Cardiac septum (tissue), 1 donor: ENCODE results near the gene RYR3. TPM values are rescaled to one million over a fixed set of nuclear protein-coding genes. Genes with fewer than 3 reads are reported as not detected.
"Not testable (repeated sequence)": the region's sequence is repeated elsewhere in the genome, so short reads cannot be mapped to it uniquely, and the experiment has no call there.

Source experiments
- DNase-seq: peaks from one replicate; pipeline ENCODE4 v3.0.0-alpha.2; 2020; ENCODE audit warnings: low spot score
- intact Hi-C: fragments of 100-400 bp; cut with DNase I; formaldehyde crosslinking; loops from one replicate; pipeline ENCODE4 v1.14.0; 2022
- total RNA-seq: library from RNA; stranded (reverse); fragmentation: NEBNext Ultra II Directional; extraction: Animal tissue kit (Norgen Biotek cat#: 25700); gene quantifications from one replicate; pipeline ENCODE4 v1.2.1, GENCODE V29; 2021
- donor health status: DM: no; HTN: no; CAD: no.

RYR3 gene
- total RNA-seq, 1 donor from 2014 or later: 0.54 TPM

DNA sequence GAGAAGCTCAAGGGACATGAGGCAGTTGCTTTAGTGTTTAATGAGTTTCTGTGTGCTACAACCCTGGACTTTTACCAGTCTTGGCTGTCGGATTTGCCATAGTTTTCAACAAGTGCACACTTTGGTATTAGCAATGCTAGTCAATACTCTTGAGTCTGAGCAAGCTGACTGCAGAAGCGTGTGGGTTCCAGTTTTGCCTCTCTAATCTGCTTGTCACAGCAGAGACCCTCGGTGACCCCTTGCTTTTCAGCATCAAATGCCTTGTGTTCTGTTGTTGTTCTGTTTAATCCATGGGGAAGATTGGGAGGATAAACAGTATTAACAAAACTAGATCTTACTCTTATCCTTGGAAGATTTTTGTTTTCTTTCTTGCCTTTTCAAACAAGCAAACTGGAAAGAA is 463.2 kb downstream of the RYR3 start:
- no peak for DNase-seq
- intact Hi-C loops: no loop called here

DNA sequence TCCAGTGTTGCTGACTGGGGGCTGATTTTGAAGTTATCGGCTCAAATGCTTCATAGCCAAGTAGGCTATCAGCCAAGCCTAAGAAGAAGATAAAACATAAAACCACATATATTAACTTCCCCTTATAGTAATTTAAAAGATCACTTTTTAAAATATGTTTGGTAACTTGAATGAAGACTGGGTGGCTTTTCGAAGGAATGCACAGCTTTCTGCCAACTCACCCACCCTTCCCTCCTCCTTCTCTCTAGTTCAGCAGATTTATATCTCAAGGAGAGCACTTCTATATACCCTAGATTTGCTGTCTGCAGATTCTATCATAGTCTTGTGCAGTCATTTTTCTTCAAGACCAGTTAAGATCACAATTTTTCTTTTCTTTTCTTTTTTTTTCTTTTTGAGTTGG is 468.1 kb downstream of the RYR3 start:
- no peak for DNase-seq
- intact Hi-C loops: no loop called here

DNA sequence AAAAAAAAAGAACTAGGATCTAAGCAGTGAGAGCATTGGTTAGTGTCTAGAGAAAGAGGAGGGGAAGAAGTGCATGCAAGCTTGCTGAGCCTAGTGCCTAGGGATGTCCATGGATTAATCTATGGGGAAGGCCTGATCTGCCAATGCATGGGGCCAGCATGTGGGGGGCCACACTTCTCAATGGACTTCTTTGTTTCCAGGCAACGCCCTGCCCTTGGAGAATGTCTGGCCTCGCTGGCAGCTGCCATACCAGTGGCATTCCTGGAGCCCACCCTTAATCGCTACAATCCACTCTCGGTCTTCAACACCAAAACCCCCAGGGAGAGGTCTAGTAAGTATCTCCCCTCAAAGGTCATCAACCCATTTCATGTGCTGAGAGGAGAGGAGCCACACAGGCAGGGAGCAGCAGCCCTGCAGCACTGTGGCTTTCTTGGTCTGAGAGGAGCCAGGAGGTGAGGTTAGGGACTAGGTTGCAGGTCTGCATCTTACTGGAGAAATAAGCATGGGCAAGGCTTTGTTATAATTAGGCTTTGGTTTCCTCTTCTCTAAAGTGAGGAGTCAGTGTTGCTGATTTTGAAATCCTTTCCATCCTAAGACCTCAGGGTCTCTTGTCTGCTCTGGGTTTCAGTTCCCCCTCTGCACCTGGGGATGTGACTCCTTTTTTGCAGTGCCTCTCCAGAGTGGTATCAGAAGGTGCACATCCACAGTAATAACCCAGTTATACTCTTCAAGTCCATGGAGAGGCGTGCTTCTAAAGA is 469.4 kb downstream of the RYR3 start:
- intact Hi-C loops: no loop called here
- no peak for DNase-seq

DNA sequence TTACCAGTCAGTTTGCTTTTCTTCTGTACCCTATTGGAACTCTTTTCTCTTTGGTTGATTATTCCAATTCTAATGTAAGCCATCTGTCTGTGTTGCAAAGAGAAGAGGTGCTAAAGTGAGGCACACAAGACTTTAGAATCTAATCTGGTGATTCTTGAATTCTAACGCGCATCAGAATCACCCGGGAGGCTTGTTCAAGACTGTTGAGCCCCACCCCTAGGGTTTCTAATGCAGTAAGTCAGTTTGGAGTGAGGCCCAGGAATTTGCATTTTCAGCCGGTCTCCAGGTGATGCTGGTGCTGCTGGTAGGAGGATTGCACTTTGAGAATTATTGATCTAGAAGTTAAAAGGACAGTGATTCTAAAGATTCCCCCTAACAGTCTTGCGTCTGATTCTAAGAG is 472.2 kb downstream of the RYR3 start:
- intact Hi-C loops: no loop called here
- no peak for DNase-seq

DNA sequence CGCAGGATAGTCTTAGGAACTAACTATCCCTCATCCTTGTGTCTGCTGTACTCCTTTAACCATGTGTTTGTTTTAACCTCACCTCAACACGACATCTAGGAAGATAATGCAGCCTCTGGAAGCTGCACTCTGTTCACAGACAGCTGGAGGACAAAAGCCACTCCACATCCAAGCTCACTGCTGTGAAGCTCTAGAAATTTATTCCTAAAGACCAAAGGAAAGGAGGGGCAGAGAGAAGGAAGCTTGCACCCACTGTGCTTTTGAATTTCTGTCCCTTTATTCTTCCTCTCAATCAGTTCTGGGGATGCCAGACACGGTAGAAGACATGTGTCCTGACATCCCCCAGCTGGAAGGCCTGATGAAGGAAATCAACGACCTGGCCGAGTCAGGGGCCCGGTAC is 474.6 kb downstream of the RYR3 start:
- intact Hi-C loops: no loop called here
- no peak for DNase-seq

DNA sequence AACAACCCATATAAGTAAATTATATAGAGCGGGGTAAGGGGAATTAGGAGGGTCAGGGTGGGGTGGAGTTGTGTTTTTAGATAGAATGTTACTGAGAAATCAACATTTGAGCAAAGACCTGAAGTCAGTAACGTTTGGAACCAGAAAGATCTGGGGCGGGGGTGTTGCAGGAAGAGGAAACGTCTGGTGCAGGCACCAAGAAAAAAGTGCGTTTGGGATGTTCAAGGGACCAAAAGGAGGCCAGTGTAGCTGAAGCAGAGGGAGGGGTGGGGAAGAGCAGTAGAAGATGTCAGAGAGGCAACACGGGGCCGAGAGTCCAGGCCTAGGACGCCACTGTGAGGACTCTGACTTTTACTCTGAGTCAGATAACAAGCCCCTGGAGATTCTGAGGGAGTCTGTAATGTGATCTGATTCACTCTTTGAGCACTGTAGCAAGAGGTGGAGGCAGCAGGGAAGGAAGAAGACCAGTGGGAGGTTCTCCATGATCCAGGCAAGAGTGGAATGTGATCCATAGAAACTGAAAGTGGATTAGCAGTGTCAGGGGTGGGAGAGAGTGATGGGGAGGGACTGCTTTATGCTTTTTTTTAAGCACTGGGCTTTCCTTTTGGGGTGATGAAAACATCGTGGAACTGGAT is 478.3 kb downstream of the RYR3 start:
- DNase-seq: no peak
- intact Hi-C loops: no loop called here

DNA sequence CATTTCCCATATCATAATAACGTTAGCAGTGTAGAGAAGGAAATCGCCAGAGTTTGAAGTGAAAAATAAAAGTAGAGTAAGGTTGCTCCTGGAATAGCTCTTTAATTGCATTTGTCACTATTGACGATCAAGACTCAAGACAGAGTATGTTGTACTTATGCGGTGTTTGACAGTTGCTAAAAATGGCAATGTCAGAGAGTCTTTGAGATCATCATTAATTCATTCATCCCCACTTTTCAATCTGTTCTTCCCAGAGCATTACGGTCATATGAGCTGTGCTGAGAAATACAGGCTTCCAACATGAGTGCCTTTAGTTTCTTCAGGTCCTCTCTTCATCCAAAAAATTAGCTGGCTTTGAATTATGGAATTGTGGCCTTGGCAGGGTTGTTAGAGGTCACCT is 483.7 kb downstream of the RYR3 start:
- intact Hi-C loops: no loop called here

DNA sequence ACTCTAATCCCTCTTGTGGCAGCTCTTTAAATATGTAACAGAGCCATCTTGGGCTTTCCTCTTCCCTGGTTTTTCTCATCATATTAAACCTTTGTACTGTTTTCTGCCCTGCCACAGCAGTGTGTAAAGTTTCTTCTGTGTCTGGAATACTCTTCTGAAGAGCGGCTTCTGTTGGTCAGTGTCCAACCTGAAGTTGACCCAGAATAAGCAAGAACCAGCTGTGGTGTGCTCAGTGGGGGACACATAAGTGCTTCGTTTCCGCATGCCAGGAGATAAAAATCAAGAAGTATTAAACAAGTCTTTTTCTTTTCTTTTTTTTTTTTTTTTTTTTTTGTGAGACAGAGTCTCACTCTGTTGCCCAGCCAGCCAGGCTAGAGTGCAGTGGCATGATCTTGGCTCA is 484.3 kb downstream of the RYR3 start:
- no peak for DNase-seq
- intact Hi-C loops: no loop called here

More for the DNA sequence above, 483.7 kb downstream of the RYR3 start:
- no peak for DNase-seq

DNA sequence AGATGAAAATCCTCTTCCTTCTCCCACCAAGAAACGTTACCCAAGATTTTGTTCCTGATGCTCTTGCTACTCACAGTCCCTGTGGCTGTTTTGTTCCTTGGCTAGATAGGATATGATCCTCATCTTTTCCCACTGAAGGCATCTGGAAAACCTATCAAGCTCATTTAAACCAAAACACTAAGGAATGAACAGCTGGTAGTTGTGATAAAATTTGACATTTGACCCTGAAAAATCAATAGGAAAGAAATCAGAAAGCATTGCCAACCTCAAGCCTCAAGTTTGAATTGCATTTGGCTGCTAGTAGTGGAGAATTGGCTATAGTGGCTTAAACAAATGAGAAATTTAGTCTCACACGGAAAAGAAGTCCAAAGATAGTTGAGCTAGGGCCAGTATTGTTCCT is 486.9 kb downstream of the RYR3 start:
- no peak for DNase-seq

DNA sequence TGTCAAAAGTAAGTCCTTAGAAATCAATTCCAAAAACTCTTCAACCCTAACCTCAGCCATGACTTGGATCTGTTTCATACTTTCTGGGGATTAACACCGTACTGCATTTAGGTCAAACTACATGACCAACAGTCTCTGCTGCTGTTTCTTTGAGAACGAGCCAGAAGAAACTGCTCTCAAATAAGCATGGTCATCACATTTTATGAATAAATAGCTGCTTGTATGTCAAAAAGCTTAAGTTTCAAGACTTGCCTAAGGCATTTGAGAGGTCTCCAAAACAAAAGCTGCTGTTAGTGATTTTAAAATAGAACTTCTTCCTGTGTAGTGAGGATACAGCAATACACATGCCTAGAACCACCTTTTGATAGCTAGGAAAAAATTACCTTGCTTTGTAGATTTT is 491.2 kb downstream of the RYR3 start:
- no peak for DNase-seq
- intact Hi-C loops: no loop called here

More for the DNA sequence above, 486.9 kb downstream of the RYR3 start:
- intact Hi-C loops: no loop called here

DNA sequence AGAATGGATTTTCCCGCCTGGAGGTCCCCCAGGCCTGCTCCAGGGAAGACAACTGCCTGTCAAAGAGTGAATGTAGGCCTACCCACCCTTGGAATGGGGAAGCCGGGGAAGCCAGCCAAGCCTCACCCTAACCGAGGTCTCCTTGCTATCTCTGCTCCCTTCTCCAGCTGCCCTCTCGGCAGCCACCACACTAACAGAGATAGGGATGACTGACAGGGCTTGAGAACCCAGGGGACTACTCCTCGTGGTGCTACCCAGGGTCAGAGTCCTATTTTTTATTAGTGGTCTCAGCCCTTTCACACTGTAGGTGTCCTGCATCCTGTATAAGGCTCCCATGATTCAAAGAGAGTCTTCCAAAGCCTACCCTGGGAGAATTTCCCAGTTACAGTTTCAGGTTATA is 496.9 kb downstream of the RYR3 start:
- no peak for DNase-seq
- intact Hi-C loops: no loop called here

DNA sequence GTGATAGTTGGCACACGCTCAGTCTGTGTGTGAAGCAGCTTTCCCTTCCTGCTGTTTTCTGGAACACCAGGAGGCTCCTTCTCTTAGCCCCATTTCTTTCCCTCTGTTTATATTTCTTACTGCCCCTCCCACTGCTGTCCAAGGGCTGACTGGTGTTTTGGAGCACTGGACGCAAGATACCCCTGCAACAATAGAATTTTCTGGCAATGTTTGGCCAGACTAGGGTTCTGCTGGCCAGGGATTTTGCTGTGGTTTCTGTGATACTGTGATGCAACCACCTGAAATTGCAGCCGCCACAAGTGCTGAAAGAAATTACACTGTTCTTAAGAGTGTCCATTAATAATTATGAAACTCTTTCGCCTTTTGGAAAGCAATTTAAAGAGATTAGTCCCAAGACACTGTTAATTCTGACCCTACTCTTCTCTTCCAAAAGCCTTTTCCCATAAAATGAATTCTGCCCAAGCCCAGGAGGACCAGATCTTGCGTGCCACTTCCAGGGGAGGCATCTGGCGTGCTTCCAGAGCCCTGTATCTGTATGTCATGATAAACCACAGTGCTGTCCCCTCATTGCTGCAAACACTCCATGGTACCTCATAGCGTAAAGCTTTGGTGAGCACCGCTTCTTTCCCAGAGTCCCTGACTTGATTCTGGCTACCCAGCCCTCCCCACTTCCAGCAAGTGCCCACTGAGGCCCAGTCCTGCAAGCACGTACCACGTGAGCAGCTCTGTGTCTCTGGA is 498.1 kb downstream of the RYR3 start:
- intact Hi-C loops: no loop called here
- DNase-seq: no peak

DNA sequence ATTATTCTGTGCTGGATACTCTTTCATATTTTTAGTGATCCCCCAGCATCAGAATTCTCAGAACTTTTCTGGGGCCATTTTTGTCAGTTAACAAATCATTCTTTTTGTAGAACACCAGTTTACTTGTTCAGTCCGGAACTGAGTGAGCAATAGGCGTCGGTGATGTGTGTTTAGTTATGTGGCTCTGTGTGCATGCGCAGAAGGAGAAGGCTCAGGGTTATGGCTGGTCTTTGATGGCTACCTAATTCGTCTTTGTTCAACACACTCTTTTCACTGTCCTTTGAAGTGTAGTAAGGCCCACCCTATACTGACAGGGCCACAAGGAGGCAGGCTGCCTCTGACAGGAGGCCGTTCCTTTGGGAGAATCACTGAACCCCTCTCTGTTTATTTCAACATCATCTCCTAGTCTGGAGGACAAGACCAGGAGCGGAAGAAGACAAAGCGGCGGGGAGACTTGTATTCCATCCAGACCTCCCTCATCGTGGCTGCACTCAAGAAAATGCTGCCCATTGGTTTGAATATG is 499.4 kb downstream of the RYR3 start:
- no peak for DNase-seq
- intact Hi-C loops: no loop called here

DNA sequence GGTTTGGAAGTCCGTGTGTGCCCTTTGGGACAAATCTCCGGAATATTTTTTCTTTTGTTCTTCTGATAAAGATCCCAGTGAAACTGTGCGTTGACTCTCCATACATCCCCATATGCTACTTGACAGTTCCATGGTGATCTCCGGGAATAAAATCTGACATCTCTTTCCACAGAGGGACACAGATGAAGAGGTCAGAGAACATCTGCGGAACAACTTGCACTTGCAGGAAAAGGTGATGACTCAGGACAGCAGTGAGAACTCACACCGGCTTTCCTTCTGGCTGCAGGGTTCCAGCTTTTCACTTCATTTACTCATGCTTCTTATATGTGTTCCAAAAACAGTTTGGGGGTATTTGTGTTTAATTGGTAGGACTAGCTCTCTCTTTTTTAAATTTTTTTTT is 500.0 kb downstream of the RYR3 start:
- no peak for DNase-seq
- intact Hi-C loops: no loop called here

DNA sequence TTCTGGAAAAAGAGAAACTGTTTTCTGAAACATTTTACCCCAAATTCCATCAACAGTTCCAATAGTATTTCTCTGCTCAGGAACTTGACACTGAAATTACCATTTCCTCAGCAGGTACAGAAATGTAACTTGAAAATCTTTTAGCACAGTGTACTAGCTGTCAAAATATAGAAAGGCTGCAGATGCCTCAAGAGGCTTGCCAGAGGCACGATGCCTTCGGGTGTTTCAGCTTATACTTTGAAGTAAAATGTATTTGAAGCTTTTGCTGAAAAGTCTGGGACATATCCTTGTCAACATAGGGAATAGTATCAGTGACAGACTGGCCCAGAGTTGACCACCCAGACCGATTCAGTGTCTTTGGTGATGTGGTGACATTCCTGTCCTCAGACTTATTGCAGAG is 503.1 kb downstream of the RYR3 start:
- no peak for DNase-seq
- intact Hi-C loops: no loop called here

DNA sequence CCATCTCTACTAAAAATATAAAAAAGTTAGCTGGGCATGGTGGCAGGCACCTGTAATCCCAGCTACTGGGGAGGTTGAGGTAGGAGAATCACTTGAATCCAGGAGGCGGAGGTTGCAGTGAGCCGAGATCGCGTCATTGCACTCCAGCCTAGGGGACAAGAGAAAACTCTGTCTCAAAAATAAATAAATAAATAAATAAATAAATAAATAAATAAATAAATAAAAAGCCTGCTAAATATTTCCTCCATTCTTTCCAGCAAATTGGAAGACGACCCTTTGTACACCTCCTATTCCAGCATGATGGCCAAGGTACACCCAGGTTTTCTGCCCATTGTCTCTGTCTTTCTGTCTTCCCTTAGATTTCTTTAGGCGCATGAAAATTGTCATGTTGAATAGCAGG is 508.7 kb downstream of the RYR3 start:
- intact Hi-C loops, DNase-seq: not testable (repeated sequence)

DNA sequence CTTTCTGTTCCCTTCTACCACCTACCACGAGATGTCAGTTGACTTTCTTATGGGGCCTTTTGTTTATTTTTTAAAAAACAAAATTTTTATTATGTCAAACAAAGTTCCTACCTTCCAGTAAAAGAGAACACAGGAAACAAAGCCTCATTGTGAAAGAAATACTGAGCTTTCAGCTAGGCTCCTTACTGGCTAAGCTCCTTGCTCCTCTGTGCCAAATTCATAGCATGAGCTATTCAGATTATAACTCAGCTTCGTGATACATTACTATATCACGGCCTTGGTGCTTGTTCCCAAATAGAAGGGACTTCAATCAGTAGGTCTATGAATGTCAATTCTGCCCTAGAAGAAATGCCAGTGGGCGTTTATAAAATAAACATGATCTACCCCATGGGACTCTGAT is 511.7 kb downstream of the RYR3 start:
- DNase-seq: no peak
- intact Hi-C loops: no loop called here

DNA sequence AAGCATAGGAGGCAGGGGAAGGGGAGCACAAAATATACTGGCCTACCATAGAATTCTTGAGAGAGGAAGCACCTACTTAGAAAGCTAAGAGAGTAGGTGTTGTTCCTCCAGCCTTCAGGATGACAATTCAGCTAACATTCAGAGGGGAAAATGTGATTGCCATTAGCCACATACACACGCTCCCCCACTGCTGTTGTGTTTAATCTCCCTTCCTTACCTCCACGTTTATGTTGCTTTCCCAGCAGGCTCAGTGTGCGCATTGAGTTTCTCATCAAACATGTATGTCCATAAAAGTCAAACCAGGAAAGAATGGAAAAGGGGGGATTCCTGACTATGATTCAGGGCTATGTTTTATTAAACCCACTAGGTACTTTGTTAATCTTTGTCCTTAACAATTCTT is 512.4 kb downstream of the RYR3 start:
- intact Hi-C loops: no loop called here
- no peak for DNase-seq

DNA sequence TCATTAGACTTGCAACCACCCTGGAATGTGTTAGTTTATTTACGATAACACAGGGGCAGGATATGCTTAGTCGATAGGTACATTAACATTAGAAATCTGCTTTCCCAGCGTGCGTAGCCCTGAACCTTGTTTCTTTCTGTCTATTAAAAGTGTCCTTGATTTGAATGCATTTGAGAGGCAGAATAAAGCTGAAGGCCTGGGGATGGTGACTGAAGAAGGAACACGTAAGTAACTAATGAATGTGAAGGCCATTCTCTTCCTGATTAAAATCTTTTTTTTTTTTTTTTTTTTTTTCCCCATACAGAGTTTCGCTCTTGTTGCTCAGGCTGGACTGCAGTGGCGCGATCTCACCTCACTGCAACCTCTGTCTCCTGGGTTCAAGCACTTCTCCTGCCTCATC is 514.7 kb downstream of the RYR3 start:
- intact Hi-C loops: no loop called here
- DNase-seq: no peak

DNA sequence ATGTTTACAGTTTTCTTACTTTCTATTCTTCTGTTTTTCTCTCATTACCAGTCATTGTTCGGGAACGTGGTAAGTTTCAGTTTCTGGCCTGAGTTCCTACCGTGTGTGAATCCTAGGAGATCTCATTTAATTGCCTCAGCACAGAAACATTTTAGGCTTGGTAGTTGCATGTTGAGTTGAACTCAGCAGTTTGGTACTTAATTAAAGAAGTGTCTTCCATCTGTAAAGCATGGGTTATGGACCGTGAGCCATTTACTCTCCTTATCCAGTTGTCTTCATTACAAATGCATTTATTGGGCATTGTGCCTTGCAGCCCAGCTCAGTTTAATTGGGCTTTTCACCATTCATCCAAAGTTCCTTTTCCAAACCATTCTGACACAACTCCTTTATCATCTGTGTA is 515.4 kb downstream of the RYR3 start:
- no peak for DNase-seq
- intact Hi-C loops: no loop called here

DNA sequence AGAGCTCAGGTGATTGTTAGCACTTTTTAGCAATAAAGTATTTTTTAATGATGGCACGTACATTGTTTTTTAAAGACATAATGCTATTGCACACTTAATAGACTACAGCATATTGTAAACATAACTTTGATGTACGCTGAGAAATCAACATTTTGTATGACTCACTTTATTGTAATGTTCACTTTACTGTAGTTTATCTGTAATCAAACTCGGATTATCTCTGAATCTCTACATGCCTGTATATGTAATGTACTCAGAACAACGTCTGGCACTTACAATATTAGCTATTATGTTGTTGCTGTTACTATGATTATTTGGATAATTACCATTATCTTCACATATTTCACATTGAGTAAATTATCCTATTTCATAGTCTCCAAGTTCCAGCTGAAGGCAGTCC is 519.6 kb downstream of the RYR3 start:
- DNase-seq: no peak
- intact Hi-C loops: no loop called here
